Mesendoderm (in vitro differentiated cells): Measurements from ENCODE around the gene CSE1L.

Experiments
- DNase-seq: peaks from one replicate; pipeline ENCODE4 v3.0.0; 2013
- H2AK5ac ChIP-seq: 2 replicates; pipeline ENCODE4 v1.6.1; 2013; ENCODE audit warnings: low read length, inconsistent platforms
- H2BK120ac ChIP-seq: 2 replicates; pipeline ENCODE4 v1.6.1; 2013; ENCODE audit warnings: low read depth, mild to moderate bottlenecking, low read length, moderate library complexity, mixed read lengths
- H2BK15ac ChIP-seq: replicated peaks from 2 replicates; pipeline ENCODE4 v1.6.1; 2013; ENCODE audit warnings: low read depth, mild to moderate bottlenecking, moderate library complexity
- H2BK5ac ChIP-seq: 2 replicates; pipeline ENCODE4 v1.6.1; 2013; ENCODE audit warnings: low read length, inconsistent platforms
- H3K18ac ChIP-seq: 2 replicates; pipeline ENCODE4 v1.6.1; 2013; ENCODE audit warnings: mild to moderate bottlenecking, low read length, mixed read lengths
- H3K23ac ChIP-seq: one replicate; pipeline ENCODE4 v1.6.1; 2013; ENCODE audit warnings: low read length
- H3K27ac ChIP-seq: 2 replicates; pipeline ENCODE4 v1.5.1; 2013; ENCODE audit warnings: low read depth, mild to moderate bottlenecking, inconsistent platforms, low read length, moderate library complexity
- H3K27me3 ChIP-seq: 2 replicates; pipeline ENCODE4 v1.6.1; 2013; ENCODE audit warnings: low read length, control low read depth, mild to moderate bottlenecking, inconsistent platforms; ENCODE audit not compliant: insufficient read depth, poor library complexity
- H3K36me3 ChIP-seq: 2 replicates; pipeline ENCODE4 v1.6.1; 2013; ENCODE audit warnings: low read length, inconsistent platforms; ENCODE audit not compliant: control insufficient read depth, insufficient read depth
- H3K4ac ChIP-seq: one replicate; pipeline ENCODE4 v1.6.1; 2013; ENCODE audit warnings: low read depth, mild to moderate bottlenecking, low read length, moderate library complexity
- H3K4me1 ChIP-seq: 2 replicates; pipeline ENCODE4 v1.6.1; 2013; ENCODE audit warnings: low read depth, low read length, inconsistent platforms; ENCODE audit not compliant: control insufficient read depth
- H3K4me2 ChIP-seq: 2 replicates; pipeline ENCODE4 v1.6.1; 2013; ENCODE audit warnings: low read length
- H3K4me3 ChIP-seq: 2 replicates; pipeline ENCODE4 v1.5.1; 2013; ENCODE audit warnings: mild to moderate bottlenecking, low read length
- H3K56ac ChIP-seq: one replicate; pipeline ENCODE4 v1.6.1; 2013; ENCODE audit warnings: low read length
- H3K79me1 ChIP-seq: 2 replicates; pipeline ENCODE4 v1.6.1; 2013; ENCODE audit warnings: low read length, inconsistent platforms
- H3K79me2 ChIP-seq: 2 replicates; pipeline ENCODE4 v1.6.1; 2013; ENCODE audit warnings: mild to moderate bottlenecking, low read length; ENCODE audit not compliant: control insufficient read depth, insufficient read depth
- H3K9ac ChIP-seq: 2 replicates; pipeline ENCODE4 v1.6.1; 2013; ENCODE audit warnings: low read length, inconsistent platforms
- H4K5ac ChIP-seq: one replicate; pipeline ENCODE4 v1.6.1; 2013; ENCODE audit warnings: low read length
- H4K8ac ChIP-seq: one replicate; pipeline ENCODE4 v1.6.1; 2013; ENCODE audit warnings: low read depth, mild to moderate bottlenecking, control low read depth, low read length, moderate library complexity
- WGBS: extraction: QIAGEN DNeasy Blood & Tissue Kit; methylation state at CpG from one replicate; pipeline ENCODE4 v1.1.7; 2013; ENCODE audit warnings: low lambda C conversion rate, missing lambda C conversion rate; ENCODE audit not compliant: insufficient coverage; ENCODE audit errors: extremely low coverage; 5-methylcytosine and 5-hydroxymethylcytosine counted together

The CSE1L gene

GRCh38 chr20:49112596-49113274 lies 66.6 kb downstream of the CSE1L start:
- no peak overlapping the region for H3K4me3 ChIP-seq
- H4K8ac ChIP-seq: no peak overlapping the region
- no peaks in the 10 kb centered on the region for H3K27me3 ChIP-seq
- no peak overlapping the region for H3K56ac ChIP-seq
- DNase-seq: no peak
- no peaks in the 10 kb centered on the region for H3K79me1 ChIP-seq
- no peak overlapping the region for H3K4ac ChIP-seq
- no peaks in the 10 kb centered on the region for H3K4me1 ChIP-seq
- H2BK15ac ChIP-seq: no peak overlapping the region
- WGBS: no CpG with 5 or more reads among the region's 15 CpGs
- H2BK5ac ChIP-seq: no peak overlapping the region
- H3K18ac ChIP-seq: no peak overlapping the region
- no peaks in the 10 kb centered on the region for H3K79me2 ChIP-seq
- H2AK5ac ChIP-seq: no peak overlapping the region
- no peak overlapping the region for H3K23ac ChIP-seq
- no peak overlapping the region for H2BK120ac ChIP-seq
- no peak overlapping the region for H4K5ac ChIP-seq
- H3K36me3 ChIP-seq: peaks cover 12% of the 10 kb centered on the region
- H3K27ac ChIP-seq: no peak overlapping the region
- no peak overlapping the region for H3K4me2 ChIP-seq
- no peak overlapping the region for H3K9ac ChIP-seq

GRCh38 chr20:49115564-49115963 lies 69.5 kb downstream of the CSE1L start:
- no peak overlapping the region for H3K4me3 ChIP-seq
- H3K79me1 ChIP-seq: no peaks in the 10 kb centered on the region
- no peak overlapping the region for H3K4me2 ChIP-seq
- no peaks in the 10 kb centered on the region for H3K27me3 ChIP-seq
- no peak overlapping the region for H2BK15ac ChIP-seq
- no peak overlapping the region for H3K56ac ChIP-seq
- H2BK120ac ChIP-seq: no peak overlapping the region
- no peak overlapping the region for H3K9ac ChIP-seq
- H3K79me2 ChIP-seq: no peaks in the 10 kb centered on the region
- no peak overlapping the region for H2AK5ac ChIP-seq
- no peak overlapping the region for H2BK5ac ChIP-seq
- no peak overlapping the region for H3K23ac ChIP-seq
- H3K4me1 ChIP-seq: no peaks in the 10 kb centered on the region
- H3K27ac ChIP-seq: no peak overlapping the region
- WGBS: no CpG with 5 or more reads among the region's 7 CpGs
- DNase-seq: no peak
- H4K8ac ChIP-seq: no peak overlapping the region
- no peak overlapping the region for H3K4ac ChIP-seq
- H3K36me3 ChIP-seq: peaks cover 21% of the 10 kb centered on the region
- no peak overlapping the region for H4K5ac ChIP-seq
- no peak overlapping the region for H3K18ac ChIP-seq

- Histone ChIP-seq H3K4me1 (no peaks in the 10 kb centered on the region), H3K4me2 (no peak overlapping the region), H3K4me3 (no peak overlapping the region), H2BK5ac (no peak overlapping the region), H2AK5ac (no peak overlapping the region), H3K27ac (no peak overlapping the region), H3K56ac (no peak overlapping the region), H2BK120ac (no peak overlapping the region), H3K36me3 (peaks cover 21% of the 10 kb centered on the region), H3K27me3 (no peaks in the 10 kb centered on the region), H3K79me1 (no peaks in the 10 kb centered on the region), H3K23ac (no peak overlapping the region), H2BK15ac (no peak overlapping the region), H3K4ac (no peak overlapping the region), H3K9ac (no peak overlapping the region), H3K18ac (no peak overlapping the region), H3K79me2 (no peaks in the 10 kb centered on the region), H4K8ac (no peak overlapping the region), H4K5ac (no peak overlapping the region)
- WGBS: no CpG with 5 or more reads among the region's 3 CpGs
- DNase-seq: no peak
Observed at GRCh38 chr20:49118307-49118706, 72.2 kb downstream of the CSE1L start.

GRCh38 chr20:49119988-49120387 lies 73.9 kb downstream of the CSE1L start:
- H3K27me3 ChIP-seq: no peaks in the 10 kb centered on the region
- H3K56ac ChIP-seq: no peak overlapping the region
- H2AK5ac ChIP-seq: no peak overlapping the region
- H3K27ac ChIP-seq: no peak overlapping the region
- H3K79me1 ChIP-seq: peaks cover 2% of the 10 kb centered on the region
- no peak overlapping the region for H3K4ac ChIP-seq
- H3K9ac ChIP-seq: no peak overlapping the region
- WGBS: no CpG with 5 or more reads among the region's 7 CpGs
- no peak overlapping the region for H3K23ac ChIP-seq
- H2BK15ac ChIP-seq: no peak overlapping the region
- H3K36me3 ChIP-seq: peaks cover 30% of the 10 kb centered on the region
- no peak overlapping the region for H2BK120ac ChIP-seq
- H3K4me2 ChIP-seq: no peak overlapping the region
- no peak overlapping the region for H3K4me3 ChIP-seq
- H3K18ac ChIP-seq: no peak overlapping the region
- no peaks in the 10 kb centered on the region for H3K4me1 ChIP-seq
- H3K79me2 ChIP-seq: no peaks in the 10 kb centered on the region
- no peak overlapping the region for H4K8ac ChIP-seq
- no peak overlapping the region for H2BK5ac ChIP-seq
- H4K5ac ChIP-seq: no peak overlapping the region
- no peak for DNase-seq

GRCh38 chr20:49122920-49123319 lies 76.8 kb downstream of the CSE1L start:
- Histone ChIP-seq H3K4ac (no peak overlapping the region), H3K9ac (no peak overlapping the region), H3K4me2 (no peak overlapping the region), H3K27me3 (no peaks in the 10 kb centered on the region), H3K4me1 (no peaks in the 10 kb centered on the region), H3K36me3 (peaks cover 19% of the 10 kb centered on the region), H4K8ac (no peak overlapping the region), H2BK15ac (no peak overlapping the region), H2BK120ac (no peak overlapping the region), H3K27ac (no peak overlapping the region), H2BK5ac (no peak overlapping the region), H2AK5ac (no peak overlapping the region), H3K23ac (no peak overlapping the region), H3K79me2 (no peaks in the 10 kb centered on the region), H3K56ac (no peak overlapping the region), H3K79me1 (peaks cover 2% of the 10 kb centered on the region), H4K5ac (no peak overlapping the region), H3K18ac (no peak overlapping the region), H3K4me3 (no peak overlapping the region)
- no CpG with 5 or more reads among the region's 13 CpGs for WGBS
- DNase-seq: no peak

- Histone ChIP-seq H3K4me1 (no peaks in the 10 kb centered on the region), H3K79me2 (no peaks in the 10 kb centered on the region), H3K4me2 (no peak overlapping the region), H3K27ac (no peak overlapping the region), H3K27me3 (no peaks in the 10 kb centered on the region), H4K8ac (no peak overlapping the region), H3K4ac (no peak overlapping the region), H2AK5ac (no peak overlapping the region), H2BK15ac (no peak overlapping the region), H2BK120ac (no peak overlapping the region), H4K5ac (no peak overlapping the region), H3K36me3 (peaks cover 15% of the 10 kb centered on the region), H2BK5ac (no peak overlapping the region), H3K4me3 (no peak overlapping the region), H3K56ac (no peak overlapping the region), H3K18ac (no peak overlapping the region), H3K79me1 (peaks cover 2% of the 10 kb centered on the region), H3K23ac (no peak overlapping the region), H3K9ac (no peak overlapping the region)
- DNase-seq: no peak
- no CpG with 5 or more reads among the region's 10 CpGs for WGBS
Observed at GRCh38 chr20:49123982-49124381, 77.9 kb downstream of the CSE1L start.
